Measurements from ENCODE around the gene CD70. TPM values are rescaled to one million over a fixed set of nuclear protein-coding genes. Genes with fewer than 3 reads are reported as not detected.

The CD70 gene
- polyA plus RNA-seq, 1 donor (not counting 4 experiments of a cell fraction or from before 2014, with no cell fraction given): 0.22 TPM

DNA sequence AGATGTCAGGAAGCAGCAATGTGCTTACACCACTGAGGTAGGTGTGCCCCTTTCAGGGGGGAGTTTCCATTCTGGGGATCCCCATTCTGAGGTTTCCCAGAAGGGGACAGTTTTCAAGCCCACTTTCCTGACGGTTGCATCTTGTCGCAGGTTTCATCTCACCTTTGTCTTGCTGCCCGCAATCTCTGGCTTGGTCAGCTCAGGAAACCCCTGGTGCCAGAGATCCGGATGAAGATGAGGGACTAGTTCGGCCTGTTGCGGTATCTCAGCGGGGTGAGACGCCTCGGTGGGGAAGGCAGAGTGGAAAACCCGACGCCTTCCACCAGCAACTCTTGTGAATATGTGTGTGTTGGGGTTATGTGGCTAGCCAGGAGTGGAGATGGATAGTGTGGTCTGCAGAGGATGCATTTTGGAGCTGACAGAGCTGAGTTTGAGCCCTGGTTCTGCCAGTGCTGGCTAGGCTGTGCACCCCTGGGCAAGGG, 47.0 kb downstream of the CD70 start:
- dilution Hi-C loops (cut with MboI; ENCODE audit: extremely low pct_ligation_motif_present, low sequenced_read_pairs): no loop called here
- no peak overlapping the region for H3K9ac ChIP-seq (ENCODE audit: control insufficient read depth, extremely low read depth, insufficient read depth, low read length)

DNA sequence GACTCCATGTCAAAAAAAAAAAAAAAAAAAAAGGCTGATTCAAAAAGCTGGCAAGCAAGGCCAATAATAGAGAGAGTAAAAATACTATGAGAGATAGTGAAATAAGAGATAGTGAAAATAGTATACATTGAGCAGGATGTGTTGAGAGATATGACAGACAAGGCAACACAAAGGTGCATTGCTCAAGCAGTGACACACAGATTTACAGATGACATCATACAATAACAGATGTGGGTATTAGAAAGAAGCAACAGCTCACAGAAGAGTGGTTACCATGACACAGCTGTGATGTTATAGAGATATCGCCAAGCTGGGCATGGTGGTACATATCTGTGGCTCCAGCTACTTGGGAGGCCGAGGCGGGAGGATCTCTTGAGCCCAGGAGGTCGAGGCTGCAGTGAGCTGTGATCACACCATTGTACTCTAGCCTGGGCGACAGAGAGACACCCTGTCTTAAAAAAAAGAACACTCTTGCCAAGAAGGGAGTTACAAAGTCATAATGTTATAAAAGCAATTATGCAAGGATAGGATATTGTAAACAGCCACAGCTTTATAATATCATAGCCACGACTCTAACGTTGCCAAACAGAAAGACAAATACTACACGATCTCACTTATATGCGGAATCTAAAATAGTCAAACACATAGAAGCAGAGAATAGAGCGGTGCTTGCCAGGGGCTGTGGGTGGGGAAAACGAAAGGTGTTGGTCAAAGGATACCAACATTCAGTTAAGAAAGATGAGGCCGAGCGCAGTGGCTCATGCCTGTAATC, 49.8 kb downstream of the CD70 start:
- FAIRE-seq (no peak), DNase-seq (ENCODE audit: low read depth, low spot score) (no peak)
- no peak overlapping the region for H3K9ac ChIP-seq (ENCODE audit: control insufficient read depth, extremely low read depth, insufficient read depth, low read length)
- H3K4me2 ChIP-seq (ENCODE audit: control insufficient read depth, extremely low read depth, insufficient read depth, low read depth, low read length): no peak overlapping the region
- no peak overlapping the region for H3K4me3 ChIP-seq (ENCODE audit: control insufficient read depth in 2 of 3, extremely low read depth in 1 of 3, insufficient read depth in 2 of 3, low read depth in 1 of 3, low read length in 3 of 3)
- no peaks in the 10 kb centered on the region for H3K9me3 ChIP-seq (ENCODE audit: control insufficient read depth, low read depth, low read length)
- TF ChIP-seq, protein P1, sequence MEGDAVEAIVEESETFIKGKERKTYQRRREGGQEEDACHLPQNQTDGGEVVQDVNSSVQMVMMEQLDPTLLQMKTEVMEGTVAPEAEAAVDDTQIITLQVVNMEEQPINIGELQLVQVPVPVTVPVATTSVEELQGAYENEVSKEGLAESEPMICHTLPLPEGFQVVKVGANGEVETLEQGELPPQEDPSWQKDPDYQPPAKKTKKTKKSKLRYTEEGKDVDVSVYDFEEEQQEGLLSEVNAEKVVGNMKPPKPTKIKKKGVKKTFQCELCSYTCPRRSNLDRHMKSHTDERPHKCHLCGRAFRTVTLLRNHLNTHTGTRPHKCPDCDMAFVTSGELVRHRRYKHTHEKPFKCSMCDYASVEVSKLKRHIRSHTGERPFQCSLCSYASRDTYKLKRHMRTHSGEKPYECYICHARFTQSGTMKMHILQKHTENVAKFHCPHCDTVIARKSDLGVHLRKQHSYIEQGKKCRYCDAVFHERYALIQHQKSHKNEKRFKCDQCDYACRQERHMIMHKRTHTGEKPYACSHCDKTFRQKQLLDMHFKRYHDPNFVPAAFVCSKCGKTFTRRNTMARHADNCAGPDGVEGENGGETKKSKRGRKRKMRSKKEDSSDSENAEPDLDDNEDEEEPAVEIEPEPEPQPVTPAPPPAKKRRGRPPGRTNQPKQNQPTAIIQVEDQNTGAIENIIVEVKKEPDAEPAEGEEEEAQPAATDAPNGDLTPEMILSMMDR (optimal IDR thresholded peaks at IDR 0.05 in 1 of 3, IDR thresholded peaks at IDR 0.05 in 1 of 3, conservative IDR thresholded peaks at IDR 0.05 in 1 of 3; ENCODE audit: extremely low read depth in 1 of 3, insufficient read depth in 2 of 3, low read length in 3 of 3): no peak
- no peak for TF ChIP-seq EZH2 (IDR thresholded peaks at IDR 0.05; ENCODE audit: low read length)
- H3K36me3 ChIP-seq (ENCODE audit: control insufficient read depth in 2 of 2, extremely low read depth in 1 of 2, insufficient read depth in 2 of 2, low read length in 2 of 2): peaks cover 4 to 5% of the 10 kb centered on the region in 2 experiments
- no peaks in the 10 kb centered on the region for H4K20me1 ChIP-seq (ENCODE audit: control insufficient read depth, extremely low read depth, insufficient read depth, low read length)
- no peaks in the 10 kb centered on the region for H3K9me1 ChIP-seq (ENCODE audit: control insufficient read depth, extremely low read depth, insufficient read depth, low read length)
- dilution Hi-C loops (cut with MboI; ENCODE audit: extremely low pct_ligation_motif_present, low sequenced_read_pairs): no loop called here
- peaks cover 15% of the 10 kb centered on the region for H3K4me1 ChIP-seq (ENCODE audit: control insufficient read depth, extremely low read depth, insufficient read depth, low read length)
- H2AFZ ChIP-seq (ENCODE audit: control insufficient read depth, low read length): no peak overlapping the region
- H3K79me2 ChIP-seq (ENCODE audit: control insufficient read depth, insufficient read depth, low read length): no peaks in the 10 kb centered on the region
- no peaks in the 10 kb centered on the region for H3K27me3 ChIP-seq (ENCODE audit: control insufficient read depth, extremely low read depth, insufficient read depth, low read length)
- no peak overlapping the region for H3K27ac ChIP-seq (ENCODE audit: control insufficient read depth, insufficient read depth, low read length)

More for the DNA sequence above, 47.0 kb downstream of the CD70 start:
- H3K9me1 ChIP-seq (ENCODE audit: control insufficient read depth, extremely low read depth, insufficient read depth, low read length): no peaks in the 10 kb centered on the region
- no peak overlapping the region for H3K4me3 ChIP-seq (ENCODE audit: control insufficient read depth in 2 of 3, extremely low read depth in 1 of 3, insufficient read depth in 2 of 3, low read depth in 1 of 3, low read length in 3 of 3)
- no peaks in the 10 kb centered on the region for H3K79me2 ChIP-seq (ENCODE audit: control insufficient read depth, insufficient read depth, low read length)
- no peak overlapping the region for H2AFZ ChIP-seq (ENCODE audit: control insufficient read depth, low read length)
- H3K27ac ChIP-seq (ENCODE audit: control insufficient read depth, insufficient read depth, low read length): no peak overlapping the region
- TF ChIP-seq, protein P1 (optimal IDR thresholded peaks at IDR 0.05 in 1 of 3, IDR thresholded peaks at IDR 0.05 in 1 of 3, conservative IDR thresholded peaks at IDR 0.05 in 1 of 3; ENCODE audit: extremely low read depth in 1 of 3, insufficient read depth in 2 of 3, low read length in 3 of 3): no peak
- no peak for TF ChIP-seq EZH2 (IDR thresholded peaks at IDR 0.05; ENCODE audit: low read length)
- no peaks in the 10 kb centered on the region for H3K4me1 ChIP-seq (ENCODE audit: control insufficient read depth, extremely low read depth, insufficient read depth, low read length)
- DNase-seq (ENCODE audit: low read depth, low spot score) (no peak), FAIRE-seq (no peak)
- no peaks in the 10 kb centered on the region for H3K27me3 ChIP-seq (ENCODE audit: control insufficient read depth, extremely low read depth, insufficient read depth, low read length)
- no peaks in the 10 kb centered on the region for H3K36me3 ChIP-seq (ENCODE audit: control insufficient read depth in 2 of 2, extremely low read depth in 1 of 2, insufficient read depth in 2 of 2, low read length in 2 of 2)
- H4K20me1 ChIP-seq (ENCODE audit: control insufficient read depth, extremely low read depth, insufficient read depth, low read length): no peaks in the 10 kb centered on the region
- H3K4me2 ChIP-seq (ENCODE audit: control insufficient read depth, extremely low read depth, insufficient read depth, low read depth, low read length): no peak overlapping the region
- no peaks in the 10 kb centered on the region for H3K9me3 ChIP-seq (ENCODE audit: control insufficient read depth, low read depth, low read length)

All from keratinocyte (primary cell).